Testis (tissue), 2 donors: ENCODE data around the gene FCF1.

Source experiments
- POLR2A ChIP-seq: fragments of 450-650 bp; IDR thresholded peaks from one replicate; pipeline ENCODE4 v1.6.1; 2017; ENCODE audit warnings: antibody characterized with exemption, mild to moderate bottlenecking, moderate library complexity
- TF ChIP-seq, protein P1 (sequence below), 3 experiments: fragments of 450-650 bp in 2 of 3; fragments of 200-600 bp in 1 of 3; sonication (generic) in 1 of 3; IDR thresholded peaks; one replicate each; pipeline ENCODE4 v1.5.1; 2016 to 2019; ENCODE audit warnings: antibody characterized with exemption in 3 of 3, mild to moderate bottlenecking in 2 of 3, moderate library complexity in 1 of 3

GRCh38 chr14:74737753-74738325, 24.9 kb downstream of the FCF1 start:
- TF ChIP-seq, protein P1, sequence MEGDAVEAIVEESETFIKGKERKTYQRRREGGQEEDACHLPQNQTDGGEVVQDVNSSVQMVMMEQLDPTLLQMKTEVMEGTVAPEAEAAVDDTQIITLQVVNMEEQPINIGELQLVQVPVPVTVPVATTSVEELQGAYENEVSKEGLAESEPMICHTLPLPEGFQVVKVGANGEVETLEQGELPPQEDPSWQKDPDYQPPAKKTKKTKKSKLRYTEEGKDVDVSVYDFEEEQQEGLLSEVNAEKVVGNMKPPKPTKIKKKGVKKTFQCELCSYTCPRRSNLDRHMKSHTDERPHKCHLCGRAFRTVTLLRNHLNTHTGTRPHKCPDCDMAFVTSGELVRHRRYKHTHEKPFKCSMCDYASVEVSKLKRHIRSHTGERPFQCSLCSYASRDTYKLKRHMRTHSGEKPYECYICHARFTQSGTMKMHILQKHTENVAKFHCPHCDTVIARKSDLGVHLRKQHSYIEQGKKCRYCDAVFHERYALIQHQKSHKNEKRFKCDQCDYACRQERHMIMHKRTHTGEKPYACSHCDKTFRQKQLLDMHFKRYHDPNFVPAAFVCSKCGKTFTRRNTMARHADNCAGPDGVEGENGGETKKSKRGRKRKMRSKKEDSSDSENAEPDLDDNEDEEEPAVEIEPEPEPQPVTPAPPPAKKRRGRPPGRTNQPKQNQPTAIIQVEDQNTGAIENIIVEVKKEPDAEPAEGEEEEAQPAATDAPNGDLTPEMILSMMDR (IDR thresholded peaks at IDR 0.05), result no peak
- TF ChIP-seq POLR2A, result no peak
